A673 (cell line): ENCODE data around the gene OBP2A. TPM values are rescaled to one million over a fixed set of nuclear protein-coding genes. Genes with fewer than 3 reads are reported as not detected.

Source experiments
- BruUV-seq: library from RNA; stranded (reverse); fragments of 400-500 nt; replicated peaks from 2 replicates; lab custom pipeline; 2021; lab: Mats Ljungman, UMichigan
- CTCF ChIA-PET: fragments of 300-600 bp; sonication (Branson Sonifier 250); formaldehyde crosslinking; loops from one replicate; lab custom pipeline; 2022; ENCODE audit warnings: antibody characterized with exemption; lab: Charles Lee
- POLR2A ChIA-PET: fragments of 300-600 bp; sonication (Branson Sonifier 250); formaldehyde crosslinking; loops from one replicate; lab custom pipeline; 2022; ENCODE audit warnings: antibody characterized with exemption; ENCODE audit not compliant: low non-redundant PET; lab: Charles Lee
- DNase-seq: peaks from one replicate; pipeline ENCODE4 v3.0.0-alpha.2; 2015; ENCODE audit warnings: low spot score
- H3K27ac ChIP-seq: fragments of 200-600 bp; sonication (generic); 2 replicates; pipeline ENCODE4 v1.5.1; 2016; ENCODE audit warnings: mixed run types, low read depth, mild to moderate bottlenecking, mixed read lengths, antibody characterized with exemption, low read length; ENCODE audit not compliant: poor library complexity, severe bottlenecking
- H3K27me3 ChIP-seq: fragments of 200-600 bp; sonication (generic); replicated peaks from 2 replicates; pipeline ENCODE4 v1.6.1; 2017; ENCODE audit warnings: mixed run types, low read depth, mild to moderate bottlenecking, mixed read lengths, antibody characterized with exemption, low read length; ENCODE audit not compliant: insufficient read depth, poor library complexity
- H3K36me3 ChIP-seq: fragments of 200-600 bp; sonication (generic); 2 replicates; pipeline ENCODE4 v1.6.1; 2016; ENCODE audit warnings: mixed run types, mild to moderate bottlenecking, mixed read lengths, antibody characterized with exemption, low read length; ENCODE audit not compliant: insufficient read depth, poor library complexity, severe bottlenecking
- H3K4me1 ChIP-seq: fragments of 200-600 bp; sonication (generic); 2 replicates; pipeline ENCODE4 v1.6.1; 2017; ENCODE audit warnings: mixed run types, mild to moderate bottlenecking, mixed read lengths, antibody characterized with exemption, low read length; ENCODE audit not compliant: insufficient read depth, poor library complexity, severe bottlenecking
- H3K4me3 ChIP-seq: fragments of 200-600 bp; sonication (generic); 2 replicates; pipeline ENCODE4 v1.5.1; 2016; ENCODE audit warnings: low read depth, mixed run types, mild to moderate bottlenecking, mixed read lengths, low read length; ENCODE audit not compliant: poor library complexity, severe bottlenecking
- H3K9me3 ChIP-seq: fragments of 200-600 bp; sonication (generic); 2 replicates; pipeline ENCODE4 v1.6.1; 2016; ENCODE audit warnings: mixed run types, low read depth, mild to moderate bottlenecking, mixed read lengths, antibody characterized with exemption, low read length; ENCODE audit not compliant: poor library complexity, severe bottlenecking
- EZH2 ChIP-seq: fragments of 200-600 bp; sonication (generic); IDR thresholded peaks from 2 replicates; pipeline ENCODE4 v1.6.1; 2017; ENCODE audit warnings: borderline replicate concordance, low read depth, mild to moderate bottlenecking, mixed read lengths, antibody characterized with exemption, low read length; ENCODE audit not compliant: poor library complexity, severe bottlenecking
- intact Hi-C: fragments of 100-400 bp; cut with micrococcal nuclease; formaldehyde crosslinking; loops from one replicate; pipeline ENCODE4 v1.10.0; 2022; ENCODE audit not compliant: unreplicated experiment
- total RNA-seq: library from RNA; stranded (reverse); gene quantifications from 2 replicates; pipeline ENCODE4 v1.2.3, GENCODE V29; 2021
- TF ChIP-seq, protein P1 (sequence below): fragments of 300-800, 200-600 bp; sonication (generic); conservative IDR thresholded peaks from 2 replicates; pipeline ENCODE4 v1.5.1; 2017; ENCODE audit warnings: low read depth, mild to moderate bottlenecking, antibody characterized with exemption, low read length, moderate library complexity, mixed read lengths

The OBP2A gene
- total RNA-seq, 1 experiment from 2014 or later, result not detected

DNA sequence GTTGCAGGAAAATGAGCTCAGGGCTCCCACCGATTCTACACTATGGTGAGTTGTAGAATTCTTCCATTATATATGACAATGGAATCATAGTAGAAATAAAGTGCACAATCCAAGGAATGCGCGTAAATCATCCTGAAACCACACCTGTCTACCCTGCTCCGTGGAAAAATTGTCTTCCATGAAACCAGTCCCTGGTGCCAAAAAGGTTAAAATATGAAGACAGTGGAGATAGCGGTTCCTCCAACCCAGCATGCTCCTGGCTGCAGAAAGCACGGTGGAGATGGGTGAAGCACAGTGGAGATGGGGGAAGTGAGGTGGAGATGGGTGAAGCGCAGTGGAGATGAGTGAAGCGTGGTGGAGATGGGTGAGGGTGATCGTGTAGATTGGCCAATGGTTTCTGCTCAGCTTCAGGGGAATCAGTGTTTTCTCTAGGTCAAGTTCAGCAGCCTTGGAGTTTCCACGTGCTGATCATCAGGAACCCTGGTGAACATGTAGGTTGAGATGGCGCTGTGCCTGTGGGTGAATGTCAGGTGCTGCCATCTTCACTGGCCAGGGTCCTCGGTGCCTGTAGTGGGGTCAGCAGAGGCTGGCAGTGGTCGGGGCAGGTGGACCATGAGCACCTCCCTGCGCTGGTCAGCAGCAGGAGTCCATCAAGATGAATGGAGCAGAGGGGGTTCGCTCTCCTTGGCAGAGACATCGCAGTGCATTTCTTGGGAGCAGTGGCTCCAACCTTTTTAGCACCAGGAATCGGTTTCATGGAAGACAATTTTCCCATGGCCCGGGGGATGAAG lies 35.9 kb downstream of the OBP2A start:
- TF ChIP-seq, protein P1, sequence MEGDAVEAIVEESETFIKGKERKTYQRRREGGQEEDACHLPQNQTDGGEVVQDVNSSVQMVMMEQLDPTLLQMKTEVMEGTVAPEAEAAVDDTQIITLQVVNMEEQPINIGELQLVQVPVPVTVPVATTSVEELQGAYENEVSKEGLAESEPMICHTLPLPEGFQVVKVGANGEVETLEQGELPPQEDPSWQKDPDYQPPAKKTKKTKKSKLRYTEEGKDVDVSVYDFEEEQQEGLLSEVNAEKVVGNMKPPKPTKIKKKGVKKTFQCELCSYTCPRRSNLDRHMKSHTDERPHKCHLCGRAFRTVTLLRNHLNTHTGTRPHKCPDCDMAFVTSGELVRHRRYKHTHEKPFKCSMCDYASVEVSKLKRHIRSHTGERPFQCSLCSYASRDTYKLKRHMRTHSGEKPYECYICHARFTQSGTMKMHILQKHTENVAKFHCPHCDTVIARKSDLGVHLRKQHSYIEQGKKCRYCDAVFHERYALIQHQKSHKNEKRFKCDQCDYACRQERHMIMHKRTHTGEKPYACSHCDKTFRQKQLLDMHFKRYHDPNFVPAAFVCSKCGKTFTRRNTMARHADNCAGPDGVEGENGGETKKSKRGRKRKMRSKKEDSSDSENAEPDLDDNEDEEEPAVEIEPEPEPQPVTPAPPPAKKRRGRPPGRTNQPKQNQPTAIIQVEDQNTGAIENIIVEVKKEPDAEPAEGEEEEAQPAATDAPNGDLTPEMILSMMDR, result no peak
- TF ChIP-seq EZH2, result no peak
- Histone ChIP-seq H3K9me3 (no peaks in the 10 kb centered on the region), H3K4me3 (no peak overlapping the region), H3K27me3 (peaks cover 2% of the 10 kb centered on the region), H3K36me3 (no peaks in the 10 kb centered on the region), H3K4me1 (no peaks in the 10 kb centered on the region), H3K27ac (no peak overlapping the region)
- DNase-seq, result no peak
- ChIA-PET CTCF (no interaction called here), POLR2A (no interaction called here)
- intact Hi-C loops, result no loop called here
- no TSS peak for BruUV-seq

DNA sequence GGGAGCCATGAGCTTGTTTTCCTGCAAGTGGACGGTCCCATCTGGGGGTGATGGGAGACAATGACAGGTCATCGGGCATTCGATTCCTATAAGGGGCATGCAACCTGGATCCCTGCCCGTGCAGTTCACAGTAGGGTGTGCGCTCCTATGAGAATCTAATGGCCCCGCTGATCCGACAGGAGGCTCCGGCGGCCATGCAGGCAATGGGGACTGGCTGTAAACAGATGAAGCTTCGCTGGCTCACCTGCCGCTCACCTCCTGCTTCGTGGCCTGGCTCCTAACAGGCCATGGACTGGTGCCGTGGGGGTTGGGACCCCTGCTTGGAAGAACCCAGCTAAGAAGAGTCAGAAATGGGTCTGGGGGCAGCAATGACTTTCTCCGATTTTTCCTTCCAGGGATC lies 36.6 kb downstream of the OBP2A start:
- H3K36me3 ChIP-seq, result no peaks in the 10 kb centered on the region
- BruUV-seq, result no TSS peak
- DNase-seq, result no peak
- TF ChIP-seq, protein P1, result no peak
- no peak for TF ChIP-seq EZH2
- H3K27me3 ChIP-seq, result peaks cover 2% of the 10 kb centered on the region
- intact Hi-C loops, result no loop called here
- CTCF ChIA-PET, result no interaction called here
- no peaks in the 10 kb centered on the region for H3K4me1 ChIP-seq
- no peak overlapping the region for H3K27ac ChIP-seq
- no peak overlapping the region for H3K4me3 ChIP-seq
- no peaks in the 10 kb centered on the region for H3K9me3 ChIP-seq
- POLR2A ChIA-PET, result no interaction called here

DNA sequence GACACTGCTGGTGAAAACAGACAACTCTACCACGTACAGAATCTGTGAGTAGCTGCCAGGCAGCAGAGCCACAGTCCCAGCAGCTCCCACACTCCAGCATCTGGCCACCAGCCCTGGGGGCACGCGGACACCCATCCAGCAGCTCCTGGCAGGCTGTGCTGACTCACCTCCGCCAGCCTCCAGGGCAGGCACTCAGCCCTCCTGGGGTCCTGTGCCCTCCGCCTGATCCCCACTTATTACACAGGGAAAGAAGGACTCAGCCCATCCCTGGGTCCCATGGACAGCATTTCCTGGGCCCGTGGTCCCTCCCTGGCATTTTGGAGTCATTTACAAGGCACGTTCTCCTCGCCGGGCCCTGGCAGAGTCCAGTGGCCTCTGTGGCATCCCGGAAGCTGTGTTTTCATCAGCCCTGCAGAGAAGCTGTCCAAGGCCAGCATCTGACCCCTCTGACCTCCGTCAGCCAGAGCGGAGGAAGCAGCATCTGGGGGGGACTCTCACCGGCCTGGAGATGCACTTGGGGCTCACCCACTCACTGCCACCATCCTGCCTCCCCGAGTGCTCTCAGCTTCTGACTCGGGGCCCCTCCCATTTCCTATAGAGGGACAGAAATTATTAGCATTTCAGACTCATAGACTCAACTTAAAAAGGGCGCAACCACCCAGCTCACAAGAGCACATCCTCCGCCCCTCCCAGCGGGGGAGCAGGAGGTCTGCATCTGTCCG lies 37.2 kb downstream of the OBP2A start:
- Histone ChIP-seq H3K36me3 (no peaks in the 10 kb centered on the region), H3K27me3 (peaks cover 2% of the 10 kb centered on the region), H3K4me3 (no peak overlapping the region), H3K4me1 (no peaks in the 10 kb centered on the region), H3K9me3 (no peaks in the 10 kb centered on the region), H3K27ac (no peak overlapping the region)
- no peak for DNase-seq
- intact Hi-C loops, result no loop called here
- TF ChIP-seq, protein P1, result no peak
- no peak for TF ChIP-seq EZH2
- BruUV-seq, result no TSS peak
- CTCF ChIA-PET, result no interaction called here
- POLR2A ChIA-PET, result no interaction called here
